ENCODE measurements around the gene RGMB.

GRCh38 chr5:98768160-98768959 lies 5.1 kb upstream of the RGMB start:
- TF ChIP-seq CTCF (IDR thresholded peaks at IDR 0.05; ENCODE audit: low read length) (peak; percentile 95), EZH2 (optimal IDR thresholded peaks at IDR 0.05; ENCODE audit: low read depth, low read length) (no peak)

All from MM.1S (cell line).